ENCODE data around the gene PRDX6. TPM values are rescaled to one million over a fixed set of nuclear protein-coding genes. Genes with fewer than 3 reads are reported as not detected.

The PRDX6 gene
- total and polyA plus RNA-seq, 2 of the 8 experiments (the other 6 are each of a cell fraction or from before 2014, with no cell fraction given) = 348 to 677 TPM

DNA sequence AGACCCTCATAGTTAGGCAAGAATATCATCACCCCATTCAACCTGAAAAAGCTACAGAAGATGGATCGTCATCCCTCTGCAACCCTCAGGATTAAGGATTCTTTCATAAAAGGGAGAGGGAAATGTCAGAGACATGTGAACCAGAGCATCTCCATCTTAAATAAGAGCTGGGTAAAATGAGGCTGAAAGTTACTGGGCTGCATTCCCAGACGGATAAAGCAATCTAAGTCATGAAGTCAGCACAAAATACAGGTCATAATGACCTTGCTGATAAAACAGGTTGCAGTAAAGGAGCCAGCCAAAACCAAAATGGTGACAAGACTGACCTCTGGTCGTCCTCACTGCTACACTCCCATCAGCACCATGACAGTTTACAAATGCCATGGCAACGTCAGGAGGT, 22.6 kb downstream of the PRDX6 start:
- Histone ChIP-seq H3K56ac (replicated peaks; ENCODE audit: insufficient read length, low read depth, low read length) (no peak overlapping the region), H2BK120ac (replicated peaks; ENCODE audit: low read depth, low read length) (no peak overlapping the region), H3K36me3 (ENCODE audit: control insufficient read depth in 2 of 4, insufficient read depth in 4 of 4, low read length in 3 of 4) (peaks cover 0 to 2% (median 0%) of the 10 kb centered on the region in 4 experiments; a peak in 1 of 8 replicates), H3K4me2 (ENCODE audit: insufficient read depth in 1 of 2, low read depth in 2 of 2, low read length in 2 of 2) (no peak overlapping the region), H3K14ac (ENCODE audit: insufficient read length) (no peak overlapping the region), H3K4me3 (ENCODE audit: extremely low read depth in 1 of 4, insufficient read depth in 2 of 4, low read depth in 3 of 4, low read length in 4 of 4) (no peak overlapping the region), H3K9me3 (ENCODE audit: insufficient read depth in 2 of 2, low read depth in 1 of 2, low read length in 1 of 2) (peaks cover 13 to 22% of the 10 kb centered on the region in 2 experiments), H3K4ac (replicated peaks; ENCODE audit: insufficient read length, low read depth, low read length) (no peak overlapping the region), H3K18ac (ENCODE audit: extremely low read depth, low read length) (no peak overlapping the region), H3K4me1 (replicated peaks in 1 of 4; ENCODE audit: control insufficient read depth in 3 of 4, insufficient read depth in 4 of 4, low read length in 3 of 4) (no peaks in the 10 kb centered on the region), H2BK5ac (ENCODE audit: low read depth, low read length) (no peak overlapping the region), H4K5ac (ENCODE audit: insufficient read length, low read depth, low read length) (no peak overlapping the region), H3K27ac (ENCODE audit: low read depth, low read length) (no peak overlapping the region), H3K23me2 (ENCODE audit: low read depth, low read length) (no peaks in the 10 kb centered on the region), H3K79me1 (ENCODE audit: low read depth, low read length) (no peaks in the 10 kb centered on the region), H4K91ac (replicated peaks; ENCODE audit: insufficient read length, low read length) (no peak overlapping the region), H4K20me1 (replicated peaks in 1 of 2; ENCODE audit: control insufficient read depth in 1 of 2, insufficient read depth in 2 of 2, low read length in 2 of 2) (no peaks in the 10 kb centered on the region), H2BK20ac (ENCODE audit: low read length) (no peak overlapping the region), H3K9ac (replicated peaks in 1 of 4; ENCODE audit: extremely low read depth in 1 of 4, low read depth in 3 of 4, low read length in 3 of 4) (no peak overlapping the region), H2AK5ac (ENCODE audit: low read depth, low read length) (no peak overlapping the region), H3K23ac (ENCODE audit: insufficient read length) (no peak overlapping the region), H2AFZ (ENCODE audit: low read length) (no peak overlapping the region), H3K79me2 (ENCODE audit: control insufficient read depth in 1 of 2, insufficient read depth in 2 of 2, low read length in 2 of 2) (no peaks in the 10 kb centered on the region), H3K27me3 (replicated peaks in 1 of 4; ENCODE audit: control insufficient read depth in 3 of 4, extremely low read depth in 1 of 4, insufficient read depth in 3 of 4, low read length in 3 of 4) (no peaks in the 10 kb centered on the region), H2BK12ac (ENCODE audit: low read depth, low read length) (no peak overlapping the region), H2BK15ac (ENCODE audit: low read length) (no peak overlapping the region), H4K8ac (ENCODE audit: extremely low read depth, insufficient read depth, low read length) (no peak overlapping the region)
- no peak for FAIRE-seq
- WGBS, 2 experiments (ENCODE audit: extremely low coverage in 1 of 2, insufficient coverage in 1 of 2, insufficient read length in 1 of 2, insufficient replicate concordance in 2 of 2, low coverage in 1 of 2, low lambda C conversion rate in 2 of 2, missing lambda C conversion rate in 1 of 2) = 90% methylated on average over 4 of the region's 4 CpGs; no CpG with 5 or more reads in 1 of the 2 experiments
- DNase-seq (ENCODE audit: low read depth in 1 of 2, low spot score in 2 of 2) = no peak
- CTCF ChIA-PET (ENCODE audit: partially characterized antibody) = interaction anchor here (0.9 to 1.4 kb wide), 2 partner anchors 8 to 10 kb away, joined by 3 read pairs; no protein-coding TSS in a partner anchor
- POLR2A ChIA-PET (ENCODE audit: partially characterized antibody) = interaction anchor here (1.1 kb wide), 1 partner anchor 8 kb away, joined by 4 read pairs; no protein-coding TSS in a partner anchor
- TF ChIP-seq SIX5 (IDR thresholded peaks at IDR 0.05; ENCODE audit: low read depth, low read length) (no peak), CREB1 (IDR thresholded peaks at IDR 0.05) (no peak), POLR2AphosphoS5 (IDR thresholded peaks at IDR 0.05; ENCODE audit: low read depth, low read length) (no peak), CBX5 (IDR thresholded peaks at IDR 0.05; ENCODE audit: low read depth, low read length) (no peak)
- TF ChIP-seq, protein P1, sequence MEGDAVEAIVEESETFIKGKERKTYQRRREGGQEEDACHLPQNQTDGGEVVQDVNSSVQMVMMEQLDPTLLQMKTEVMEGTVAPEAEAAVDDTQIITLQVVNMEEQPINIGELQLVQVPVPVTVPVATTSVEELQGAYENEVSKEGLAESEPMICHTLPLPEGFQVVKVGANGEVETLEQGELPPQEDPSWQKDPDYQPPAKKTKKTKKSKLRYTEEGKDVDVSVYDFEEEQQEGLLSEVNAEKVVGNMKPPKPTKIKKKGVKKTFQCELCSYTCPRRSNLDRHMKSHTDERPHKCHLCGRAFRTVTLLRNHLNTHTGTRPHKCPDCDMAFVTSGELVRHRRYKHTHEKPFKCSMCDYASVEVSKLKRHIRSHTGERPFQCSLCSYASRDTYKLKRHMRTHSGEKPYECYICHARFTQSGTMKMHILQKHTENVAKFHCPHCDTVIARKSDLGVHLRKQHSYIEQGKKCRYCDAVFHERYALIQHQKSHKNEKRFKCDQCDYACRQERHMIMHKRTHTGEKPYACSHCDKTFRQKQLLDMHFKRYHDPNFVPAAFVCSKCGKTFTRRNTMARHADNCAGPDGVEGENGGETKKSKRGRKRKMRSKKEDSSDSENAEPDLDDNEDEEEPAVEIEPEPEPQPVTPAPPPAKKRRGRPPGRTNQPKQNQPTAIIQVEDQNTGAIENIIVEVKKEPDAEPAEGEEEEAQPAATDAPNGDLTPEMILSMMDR (IDR thresholded peaks at IDR 0.05; ENCODE audit: control extremely low read depth in 1 of 3, insufficient read depth in 1 of 3, low read depth in 1 of 3, low read length in 3 of 3) = no peak

Measured in H1 (cell line).